Kidney (tissue), 14 donors: ENCODE data around the gene RGS6. TPM values are rescaled to one million over a fixed set of nuclear protein-coding genes. Genes with fewer than 3 reads are reported as not detected.
A peak's percentile ranks its signal among the peaks of the same experiment; 100 is the strongest.

Source experiments
- DNase-seq, 5 donors: peaks; one replicate each; pipeline ENCODE4 v3.0.0-alpha.2; 2013 to 2020
- FAIRE-seq: peaks from 2 replicates; lab custom pipeline; 2012; peaks lifted over from hg19 to GRCh38; lab: Jason Lieb, UNC
- H3K27ac ChIP-seq, 2 donors: one replicate each; pipeline ENCODE4 v1.7.0; 2013; ENCODE audit warnings: low read depth in 2 of 2, low read length in 2 of 2, inconsistent platforms in 1 of 2
- H3K27me3 ChIP-seq: one replicate; pipeline ENCODE4 v1.7.1; 2013; ENCODE audit warnings: low read length, inconsistent platforms; ENCODE audit not compliant: control insufficient read depth, insufficient read depth
- H3K36me3 ChIP-seq, 3 donors: one replicate each; pipeline versions ENCODE4 v1.7.0 to v1.7.1; 2013; ENCODE audit warnings: low read length in 3 of 3, control low read depth in 1 of 3, inconsistent platforms in 1 of 3; ENCODE audit not compliant: insufficient read depth in 3 of 3, control insufficient read depth in 2 of 3
- H3K4me1 ChIP-seq, 3 donors: one replicate each; pipeline versions ENCODE4 v1.7.0 to v1.7.1; 2013; ENCODE audit warnings: low read length in 3 of 3, inconsistent platforms in 1 of 3, low read depth in 1 of 3; ENCODE audit not compliant: control insufficient read depth in 2 of 3, insufficient read depth in 2 of 3
- H3K4me3 ChIP-seq, 3 donors: one replicate each; pipeline versions ENCODE4 v1.7.0 to v1.8.1; 2013; ENCODE audit warnings: low read length in 3 of 3, control low read depth in 1 of 3, inconsistent platforms in 1 of 3
- H3K9ac ChIP-seq, 3 donors: one replicate each; pipeline versions ENCODE4 v1.7.0 to v1.7.1; 2013; ENCODE audit warnings: low read length in 3 of 3, control low read depth in 1 of 3, inconsistent platforms in 1 of 3
- H3K9me3 ChIP-seq, 3 donors: one replicate each; pipeline versions ENCODE4 v1.7.0 to v1.7.1; 2013; ENCODE audit warnings: low read length in 3 of 3, control low read depth in 1 of 3, inconsistent platforms in 1 of 3; ENCODE audit not compliant: control insufficient read depth in 2 of 3, insufficient read depth in 1 of 3
- intact Hi-C: fragments of 100-400 bp; cut with DNase I; formaldehyde crosslinking; loops from one replicate; pipeline ENCODE4 v1.11.1; 2022
- polyA plus RNA-seq: library from polyadenylated mRNA; stranded (reverse); fragments of 350-450 nt; fragmentation: Illumina TruSeq; extraction: RNeasy Lipid Tissue Mini Kit (QIAGEN cat#74804); gene quantifications from one replicate; pipeline ENCODE4 v1.2.3, GENCODE V29; 2014; ENCODE audit warnings: low read depth, low replicate concordance; ENCODE audit not compliant: insufficient read depth
- total RNA-seq: library from RNA; stranded (reverse); fragmentation: NEBNext Ultra II Directional; extraction: Animal tissue kit (Norgen Biotek cat#: 25700); gene quantifications from one replicate; pipeline ENCODE4 v1.2.1, GENCODE V29; 2021
- TF ChIP-seq, protein P1 (sequence below): IDR thresholded peaks from 3 replicates; pipeline ENCODE4 v1.5.1; 2012; ENCODE audit warnings: mild to moderate bottlenecking, moderate library complexity, borderline replicate concordance; ENCODE audit not compliant: insufficient read depth; ENCODE audit errors: extremely low read depth
- donor health status: control.
- donor health status: control.
- donor health status: control.
- donor health status: control.
- donor health status: control.
- donor health status: DM: yes; HTN: yes; CAD: no.
- donor health status: Normal renal cell carcinoma (clear cell type).

RGS6 gene
- total and polyA plus RNA-seq, 2 donors from 2014 or later, result 1.1 to 1.4 TPM

- Histone ChIP-seq H3K27me3 (no peaks in the 10 kb centered on the region), H3K27ac (no peak overlapping the region), H3K4me1 (no peaks in the 10 kb centered on the region), H3K4me3 (no peak overlapping the region), H3K36me3 (no peaks in the 10 kb centered on the region), H3K9ac (no peak overlapping the region), H3K9me3 (no peaks in the 10 kb centered on the region)
- intact Hi-C loops, result no loop called here
- no peak for FAIRE-seq
- no peak for DNase-seq
- TF ChIP-seq, protein P1, sequence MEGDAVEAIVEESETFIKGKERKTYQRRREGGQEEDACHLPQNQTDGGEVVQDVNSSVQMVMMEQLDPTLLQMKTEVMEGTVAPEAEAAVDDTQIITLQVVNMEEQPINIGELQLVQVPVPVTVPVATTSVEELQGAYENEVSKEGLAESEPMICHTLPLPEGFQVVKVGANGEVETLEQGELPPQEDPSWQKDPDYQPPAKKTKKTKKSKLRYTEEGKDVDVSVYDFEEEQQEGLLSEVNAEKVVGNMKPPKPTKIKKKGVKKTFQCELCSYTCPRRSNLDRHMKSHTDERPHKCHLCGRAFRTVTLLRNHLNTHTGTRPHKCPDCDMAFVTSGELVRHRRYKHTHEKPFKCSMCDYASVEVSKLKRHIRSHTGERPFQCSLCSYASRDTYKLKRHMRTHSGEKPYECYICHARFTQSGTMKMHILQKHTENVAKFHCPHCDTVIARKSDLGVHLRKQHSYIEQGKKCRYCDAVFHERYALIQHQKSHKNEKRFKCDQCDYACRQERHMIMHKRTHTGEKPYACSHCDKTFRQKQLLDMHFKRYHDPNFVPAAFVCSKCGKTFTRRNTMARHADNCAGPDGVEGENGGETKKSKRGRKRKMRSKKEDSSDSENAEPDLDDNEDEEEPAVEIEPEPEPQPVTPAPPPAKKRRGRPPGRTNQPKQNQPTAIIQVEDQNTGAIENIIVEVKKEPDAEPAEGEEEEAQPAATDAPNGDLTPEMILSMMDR, result no peak
Observed at GRCh38 chr14:72182708-72183432, 250.6 kb downstream of the RGS6 start.

DNA sequence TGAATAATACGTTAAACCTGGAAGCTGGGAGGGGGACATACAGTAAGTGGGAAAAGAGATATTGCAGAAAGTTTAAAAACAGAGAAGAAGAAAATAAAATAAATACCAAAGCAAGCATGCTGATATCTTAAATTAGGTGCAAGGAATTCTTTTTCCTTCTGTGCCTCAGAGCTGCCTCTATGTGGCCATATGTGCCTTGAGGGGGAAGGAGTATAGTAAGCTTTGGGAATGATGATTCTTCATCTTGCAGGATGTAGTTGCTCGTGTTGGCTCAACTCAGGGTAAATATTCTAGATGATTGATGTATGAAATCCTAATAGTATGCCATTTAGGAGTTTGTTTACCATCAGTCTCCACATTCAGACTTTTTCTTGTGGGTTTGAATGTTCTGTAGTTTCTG is 251.4 kb downstream of the RGS6 start:
- TF ChIP-seq, protein P1, result no peak
- Histone ChIP-seq H3K9me3 (no peaks in the 10 kb centered on the region), H3K27me3 (no peaks in the 10 kb centered on the region), H3K4me1 (no peaks in the 10 kb centered on the region), H3K9ac (no peak overlapping the region), H3K4me3 (no peak overlapping the region), H3K27ac (no peak overlapping the region), H3K36me3 (no peaks in the 10 kb centered on the region)
- DNase-seq (no peak), FAIRE-seq (no peak)
- intact Hi-C loops, result no loop called here

DNA sequence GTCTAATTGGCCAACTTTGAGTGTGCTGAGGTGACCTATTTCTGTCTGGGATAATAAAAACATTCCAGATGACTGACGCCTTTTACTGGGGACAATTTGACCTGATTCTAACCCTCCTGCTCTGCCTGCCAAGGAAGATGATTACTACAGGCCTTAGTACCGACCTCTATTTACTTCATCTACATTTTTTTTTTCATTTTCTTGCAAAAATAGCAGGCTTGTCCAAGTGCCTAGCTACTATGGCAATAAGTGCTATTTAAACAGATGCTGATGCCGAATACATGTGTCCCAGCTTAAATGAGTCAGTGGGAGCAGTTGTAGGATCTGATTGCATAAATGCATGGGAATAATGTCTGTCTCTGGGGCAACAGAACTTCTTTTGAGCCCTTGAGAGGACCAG is 254.3 kb downstream of the RGS6 start:
- no peak overlapping the region for H3K27ac ChIP-seq
- peak in 2 of 5 donors; percentile 27 to 51 for DNase-seq

More for the DNA sequence above, 254.3 kb downstream of the RGS6 start:
- FAIRE-seq, result no peak
- TF ChIP-seq, protein P1, result no peak
- Histone ChIP-seq H3K9me3 (no peaks in the 10 kb centered on the region), H3K4me3 (no peak overlapping the region), H3K4me1 (no peaks in the 10 kb centered on the region), H3K9ac (no peak overlapping the region), H3K36me3 (no peaks in the 10 kb centered on the region), H3K27me3 (no peaks in the 10 kb centered on the region)
- intact Hi-C loops, result no loop called here
